HG03159 (cell line): ENCODE data around the gene REEP2.
"Not testable (repeated sequence)": the region's sequence is repeated elsewhere in the genome, so short reads cannot be mapped to it uniquely, and the experiment has no call there.

Experiments used
- ATAC-seq: cut with Tn5 transposase; IDR thresholded peaks from one replicate; pipeline ENCODE4 v1.9.1; 2021; ENCODE audit warnings: mild to moderate bottlenecking, moderate library complexity; ENCODE audit not compliant: unreplicated experiment

Gene REEP2

GRCh38 chr5:138438724-138439476 is at the start of gene REEP2:
Gene REEP2, plus strand, starts transcription at chr5:138439057. Its CDS starts 152 bp downstream, at chr5:138439209.
- peak; percentile 75 for ATAC-seq

- no peak for ATAC-seq
Observed at GRCh38 chr5:138389332-138389731, 49.5 kb upstream of the REEP2 start.

- not testable (repeated sequence) for ATAC-seq
Observed at GRCh38 chr5:138389911-138390310, 48.9 kb upstream of the REEP2 start.

GRCh38 chr5:138391859-138392386 is 46.9 kb upstream of the REEP2 start:
- no peak for ATAC-seq

- peak; percentile 68 for ATAC-seq
Observed at GRCh38 chr5:138402640-138403039, 36.2 kb upstream of the REEP2 start.

GRCh38 chr5:138408023-138408422 is 30.8 kb upstream of the REEP2 start:
- no peak for ATAC-seq

GRCh38 chr5:138410996-138411640 is 27.7 kb upstream of the REEP2 start:
- ATAC-seq: not testable (repeated sequence)

- no peak for ATAC-seq
Observed at GRCh38 chr5:138418444-138418843, 20.4 kb upstream of the REEP2 start.

GRCh38 chr5:138425079-138425478 is 13.8 kb upstream of the REEP2 start:
- ATAC-seq: no peak

- no peak for ATAC-seq
Observed at GRCh38 chr5:138435943-138436342, 2.9 kb upstream of the REEP2 start.

- peak; percentile 3 for ATAC-seq
Observed at GRCh38 chr5:138438003-138438723, 694 bp upstream of the REEP2 start.

- no peak for ATAC-seq
Observed at GRCh38 chr5:138439477-138440158, 761 bp downstream of the REEP2 start.

- ATAC-seq: no peak
Observed at GRCh38 chr5:138440159-138441073, 1.6 kb downstream of the REEP2 start.

- no peak for ATAC-seq
Observed at GRCh38 chr5:138441221-138441620, 2.4 kb downstream of the REEP2 start.

GRCh38 chr5:138444078-138444773 is 5.4 kb downstream of the REEP2 start:
- ATAC-seq: no peak

GRCh38 chr5:138444774-138445546 is 6.1 kb downstream of the REEP2 start:
- ATAC-seq: no peak

GRCh38 chr5:138445547-138446271 is 6.9 kb downstream of the REEP2 start:
- no peak for ATAC-seq

- no peak for ATAC-seq
Observed at GRCh38 chr5:138448070-138448469, 9.2 kb downstream of the REEP2 start.
